ENCODE data around the gene ZNF451.

Gene ZNF451

GRCh38 chr6:57108691-57109090 lies 18.7 kb downstream of the ZNF451 start:
- DNase-seq (ENCODE audit: low read depth, low spot score), result no peak
- peaks cover 42% of the 10 kb centered on the region for H3K36me3 ChIP-seq (ENCODE audit: insufficient read depth, low read length)
- no peaks in the 10 kb centered on the region for H3K9me3 ChIP-seq (ENCODE audit: low read depth, low read length)

GRCh38 chr6:57109880-57110279 lies 19.9 kb downstream of the ZNF451 start:
- H3K36me3 ChIP-seq (ENCODE audit: insufficient read depth, low read length), result peaks cover 34% of the 10 kb centered on the region
- H3K4me3 ChIP-seq, result no peak overlapping the region
- no peaks in the 10 kb centered on the region for H3K9me3 ChIP-seq (ENCODE audit: low read depth, low read length)
- TF ChIP-seq POLR2AphosphoS5 (IDR thresholded peaks at IDR 0.05; ENCODE audit: borderline replicate concordance, low read depth, low read length), result no peak
- TF ChIP-seq EZH2 (IDR thresholded peaks at IDR 0.05), result no peak
- no peak for TF ChIP-seq FOXP2 (optimal IDR thresholded peaks at IDR 0.05; ENCODE audit: control extremely low read depth, extremely low read length, insufficient read depth)
- H3K27ac ChIP-seq, result no peak overlapping the region
- H3K9ac ChIP-seq (ENCODE audit: insufficient read length), result no peak overlapping the region
- no peak for DNase-seq (ENCODE audit: low read depth, low spot score)

More at GRCh38 chr6:57108691-57109090, 18.7 kb downstream of the ZNF451 start:
- TF ChIP-seq FOXP2 (optimal IDR thresholded peaks at IDR 0.05; ENCODE audit: control extremely low read depth, extremely low read length, insufficient read depth) (no peak), EZH2 (IDR thresholded peaks at IDR 0.05) (no peak), POLR2AphosphoS5 (IDR thresholded peaks at IDR 0.05; ENCODE audit: borderline replicate concordance, low read depth, low read length) (no peak)
- Histone ChIP-seq H3K9ac (ENCODE audit: insufficient read length) (no peak overlapping the region), H3K4me3 (no peak overlapping the region), H3K27ac (no peak overlapping the region)

GRCh38 chr6:57113105-57113504 lies 23.1 kb downstream of the ZNF451 start:
- Histone ChIP-seq H3K4me3 (no peak overlapping the region), H3K9me3 (ENCODE audit: low read depth, low read length) (no peaks in the 10 kb centered on the region), H3K9ac (ENCODE audit: insufficient read length) (no peak overlapping the region), H3K27ac (no peak overlapping the region), H3K36me3 (ENCODE audit: insufficient read depth, low read length) (peaks cover 19% of the 10 kb centered on the region)
- no peak for DNase-seq (ENCODE audit: low read depth, low spot score)
- TF ChIP-seq POLR2AphosphoS5 (IDR thresholded peaks at IDR 0.05; ENCODE audit: borderline replicate concordance, low read depth, low read length) (no peak), FOXP2 (optimal IDR thresholded peaks at IDR 0.05; ENCODE audit: control extremely low read depth, extremely low read length, insufficient read depth) (no peak)

- no peak for DNase-seq (ENCODE audit: low read depth, low spot score)
Observed at GRCh38 chr6:57116776-57117175, 26.8 kb downstream of the ZNF451 start.

GRCh38 chr6:57117796-57118195 lies 27.8 kb downstream of the ZNF451 start:
- no peaks in the 10 kb centered on the region; the same call in 1 of the 2 replicates for H3K9me3 ChIP-seq (ENCODE audit: low read depth, low read length)
- no peak overlapping the region for H3K9ac ChIP-seq (ENCODE audit: insufficient read length)
- no peak for TF ChIP-seq POLR2AphosphoS5 (IDR thresholded peaks at IDR 0.05; ENCODE audit: borderline replicate concordance, low read depth, low read length)
- TF ChIP-seq FOXP2 (optimal IDR thresholded peaks at IDR 0.05; ENCODE audit: control extremely low read depth, extremely low read length, insufficient read depth), result no peak
- TF ChIP-seq EZH2 (IDR thresholded peaks at IDR 0.05), result no peak
- H3K27ac ChIP-seq, result peak overlapping the region; percentile 47; the same call in 1 of the 2 replicates
- peaks cover 43% of the 10 kb centered on the region for H3K36me3 ChIP-seq (ENCODE audit: insufficient read depth, low read length)
- H3K4me3 ChIP-seq, result no peak overlapping the region
- no peak for DNase-seq (ENCODE audit: low read depth, low spot score)

More at GRCh38 chr6:57116776-57117175, 26.8 kb downstream of the ZNF451 start:
- H3K4me3 ChIP-seq, result no peak overlapping the region
- H3K36me3 ChIP-seq (ENCODE audit: insufficient read depth, low read length), result peaks cover 33% of the 10 kb centered on the region
- H3K27ac ChIP-seq, result no peak overlapping the region
- TF ChIP-seq FOXP2 (optimal IDR thresholded peaks at IDR 0.05; ENCODE audit: control extremely low read depth, extremely low read length, insufficient read depth) (no peak), POLR2AphosphoS5 (IDR thresholded peaks at IDR 0.05; ENCODE audit: borderline replicate concordance, low read depth, low read length) (no peak), EZH2 (IDR thresholded peaks at IDR 0.05) (no peak)
- no peak overlapping the region for H3K9ac ChIP-seq (ENCODE audit: insufficient read length)
- no peaks in the 10 kb centered on the region; the same call in 1 of the 2 replicates for H3K9me3 ChIP-seq (ENCODE audit: low read depth, low read length)

GRCh38 chr6:57123111-57123510 lies 33.1 kb downstream of the ZNF451 start:
- H3K4me3 ChIP-seq, result no peak overlapping the region
- no peak overlapping the region for H3K27ac ChIP-seq
- H3K36me3 ChIP-seq (ENCODE audit: insufficient read depth, low read length), result peaks cover 47% of the 10 kb centered on the region
- DNase-seq (ENCODE audit: low read depth, low spot score), result no peak
- TF ChIP-seq POLR2AphosphoS5 (IDR thresholded peaks at IDR 0.05; ENCODE audit: borderline replicate concordance, low read depth, low read length) (no peak), EZH2 (IDR thresholded peaks at IDR 0.05) (no peak), FOXP2 (optimal IDR thresholded peaks at IDR 0.05; ENCODE audit: control extremely low read depth, extremely low read length, insufficient read depth) (no peak)
- no peaks in the 10 kb centered on the region; the same call in 1 of the 2 replicates for H3K9me3 ChIP-seq (ENCODE audit: low read depth, low read length)
- H3K9ac ChIP-seq (ENCODE audit: insufficient read length), result no peak overlapping the region

GRCh38 chr6:57127763-57128162 lies 37.8 kb downstream of the ZNF451 start:
- Histone ChIP-seq H3K4me3 (no peak overlapping the region), H3K36me3 (ENCODE audit: insufficient read depth, low read length) (peaks cover 19% of the 10 kb centered on the region), H3K27ac (0 out of 2 replicates have a peak overlapping the region, but pooled peaks have one; percentile 17), H3K9ac (ENCODE audit: insufficient read length) (no peak overlapping the region), H3K9me3 (ENCODE audit: low read depth, low read length) (no peaks in the 10 kb centered on the region)
- no peak for DNase-seq (ENCODE audit: low read depth, low spot score)
- no peak for TF ChIP-seq EZH2 (IDR thresholded peaks at IDR 0.05)
- TF ChIP-seq POLR2AphosphoS5 (IDR thresholded peaks at IDR 0.05; ENCODE audit: borderline replicate concordance, low read depth, low read length), result no peak
- TF ChIP-seq FOXP2 (optimal IDR thresholded peaks at IDR 0.05; ENCODE audit: control extremely low read depth, extremely low read length, insufficient read depth), result no peak

GRCh38 chr6:57130661-57131177 lies 40.7 kb downstream of the ZNF451 start:
- Histone ChIP-seq H3K9ac (ENCODE audit: insufficient read length) (no peak overlapping the region), H3K27ac (peak overlapping the region; percentile 64; the same call in 1 of the 2 replicates), H3K9me3 (ENCODE audit: low read depth, low read length) (no peaks in the 10 kb centered on the region), H3K4me3 (peak overlapping the region; percentile 23; the same call in 1 of the 2 replicates), H3K36me3 (ENCODE audit: insufficient read depth, low read length) (peaks cover 28% of the 10 kb centered on the region)
- TF ChIP-seq EZH2 (IDR thresholded peaks at IDR 0.05) (no peak), FOXP2 (optimal IDR thresholded peaks at IDR 0.05; ENCODE audit: control extremely low read depth, extremely low read length, insufficient read depth) (no peak), POLR2AphosphoS5 (IDR thresholded peaks at IDR 0.05; ENCODE audit: borderline replicate concordance, low read depth, low read length) (no peak)
- no peak for DNase-seq (ENCODE audit: low read depth, low spot score)

- Histone ChIP-seq H3K27ac (no peak overlapping the region), H3K9me3 (ENCODE audit: low read depth, low read length) (no peaks in the 10 kb centered on the region), H3K36me3 (ENCODE audit: insufficient read depth, low read length) (peaks cover 45% of the 10 kb centered on the region), H3K9ac (ENCODE audit: insufficient read length) (no peak overlapping the region), H3K4me3 (no peak overlapping the region)
- TF ChIP-seq POLR2AphosphoS5 (IDR thresholded peaks at IDR 0.05; ENCODE audit: borderline replicate concordance, low read depth, low read length), result no peak
- no peak for TF ChIP-seq FOXP2 (optimal IDR thresholded peaks at IDR 0.05; ENCODE audit: control extremely low read depth, extremely low read length, insufficient read depth)
- no peak for DNase-seq (ENCODE audit: low read depth, low spot score)
Observed at GRCh38 chr6:57134954-57135353, 45.0 kb downstream of the ZNF451 start.
